BJ (cell line): ENCODE results near the gene MTF1. TPM values are rescaled to one million over a fixed set of nuclear protein-coding genes. Genes with fewer than 3 reads are reported as not detected.
A peak's percentile ranks its signal among the peaks of the same experiment; 100 is the strongest.

Experiments
- CTCF ChIA-PET: fragments of 350-600 bp; formaldehyde crosslinking; extraction: SDS; loops from one replicate; lab custom pipeline; 2021; ENCODE audit warnings: antibody characterized with exemption, inconsistent platforms; lab: Yijun Ruan, JAX
- POLR2A ChIA-PET: fragments of 300-600 bp; sonication (Branson Sonifier 250); formaldehyde crosslinking; extraction: SDS; loops from one replicate; lab custom pipeline; 2021; ENCODE audit warnings: antibody characterized with exemption; lab: Charles Lee
- DNase-seq: peaks from one replicate; pipeline ENCODE4 v3.0.0-alpha.2; 2011; ENCODE audit warnings: low read depth
- H3K27me3 ChIP-seq: 2 replicates; pipeline ENCODE4 v1.6.0; 2011; ENCODE audit warnings: low read length; ENCODE audit not compliant: control insufficient read depth, insufficient read depth
- H3K36me3 ChIP-seq: 2 replicates; pipeline ENCODE4 v1.5.1; 2011; ENCODE audit warnings: low read length; ENCODE audit not compliant: control insufficient read depth, insufficient read depth
- H3K4me3 ChIP-seq: 2 replicates; pipeline ENCODE4 v1.5.1; 2011; ENCODE audit warnings: low read depth, mild to moderate bottlenecking, control low read depth, low read length
- polyA plus RNA-seq: library from polyadenylated mRNA; depleted of rRNA; stranded (reverse); fragments of >200 nt; gene quantifications from 2 replicates; pipeline ENCODE4 v1.2.3, GENCODE V29; 2011
- TF ChIP-seq, protein P1 (sequence below): IDR thresholded peaks from 2 replicates; pipeline ENCODE4 v1.5.1; 2011; ENCODE audit warnings: low read depth, mild to moderate bottlenecking, control low read depth, inconsistent platforms, low read length, moderate library complexity; ENCODE audit not compliant: insufficient read depth

Gene MTF1
- polyA plus RNA-seq, 1 experiment = 6.9 TPM

DNA sequence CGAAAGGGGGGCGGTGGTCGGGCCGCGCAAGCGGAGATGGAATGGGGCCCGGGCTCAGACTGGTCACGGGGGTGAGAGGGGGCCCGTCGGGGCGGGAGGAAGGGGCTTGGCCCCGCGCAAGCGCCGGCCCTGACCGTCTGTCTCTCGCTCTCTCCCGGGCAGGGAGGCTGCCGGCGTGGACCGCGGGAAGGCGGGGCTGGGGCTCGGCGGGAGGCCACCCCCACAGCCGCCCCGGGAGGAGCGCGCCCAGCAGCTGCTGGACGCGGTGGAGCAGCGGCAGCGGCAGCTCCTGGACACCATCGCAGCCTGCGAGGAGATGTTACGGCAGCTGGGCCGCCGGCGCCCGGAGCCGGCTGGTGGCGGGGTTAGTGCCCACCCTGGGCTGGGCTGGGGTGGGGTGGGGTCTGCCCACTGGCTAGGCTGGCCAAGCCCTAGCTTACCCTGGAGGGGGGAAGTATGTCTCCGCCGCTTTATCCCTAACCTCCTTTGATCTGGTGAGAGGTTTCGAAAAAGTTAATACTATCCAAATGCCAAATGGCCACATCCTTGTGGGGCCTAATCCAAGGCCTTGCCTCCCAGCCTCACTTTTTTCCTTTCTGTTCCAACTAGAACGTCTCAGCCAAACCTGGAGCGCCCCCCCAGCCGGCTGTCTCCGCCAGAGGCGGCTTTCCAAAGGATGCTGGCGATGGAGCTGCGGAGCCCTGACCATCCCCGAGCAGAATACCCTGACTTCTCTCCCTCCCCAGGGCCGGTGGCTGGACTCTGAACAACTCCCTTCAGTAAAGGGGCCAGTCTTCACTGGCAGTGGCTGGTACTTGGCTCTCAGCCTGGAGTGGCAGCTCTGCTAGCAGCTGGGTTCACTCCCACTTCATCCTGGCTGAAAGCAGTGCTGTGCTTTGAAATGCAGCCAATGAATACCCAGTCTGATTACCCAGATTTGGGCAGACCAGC is 50.7 kb downstream of the MTF1 start:
- no peaks in the 10 kb centered on the region for H3K27me3 ChIP-seq
- H3K4me3 ChIP-seq = peak overlapping the region; percentile 68
- TF ChIP-seq, protein P1, sequence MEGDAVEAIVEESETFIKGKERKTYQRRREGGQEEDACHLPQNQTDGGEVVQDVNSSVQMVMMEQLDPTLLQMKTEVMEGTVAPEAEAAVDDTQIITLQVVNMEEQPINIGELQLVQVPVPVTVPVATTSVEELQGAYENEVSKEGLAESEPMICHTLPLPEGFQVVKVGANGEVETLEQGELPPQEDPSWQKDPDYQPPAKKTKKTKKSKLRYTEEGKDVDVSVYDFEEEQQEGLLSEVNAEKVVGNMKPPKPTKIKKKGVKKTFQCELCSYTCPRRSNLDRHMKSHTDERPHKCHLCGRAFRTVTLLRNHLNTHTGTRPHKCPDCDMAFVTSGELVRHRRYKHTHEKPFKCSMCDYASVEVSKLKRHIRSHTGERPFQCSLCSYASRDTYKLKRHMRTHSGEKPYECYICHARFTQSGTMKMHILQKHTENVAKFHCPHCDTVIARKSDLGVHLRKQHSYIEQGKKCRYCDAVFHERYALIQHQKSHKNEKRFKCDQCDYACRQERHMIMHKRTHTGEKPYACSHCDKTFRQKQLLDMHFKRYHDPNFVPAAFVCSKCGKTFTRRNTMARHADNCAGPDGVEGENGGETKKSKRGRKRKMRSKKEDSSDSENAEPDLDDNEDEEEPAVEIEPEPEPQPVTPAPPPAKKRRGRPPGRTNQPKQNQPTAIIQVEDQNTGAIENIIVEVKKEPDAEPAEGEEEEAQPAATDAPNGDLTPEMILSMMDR = peak; percentile 29; the same call in 1 of the 2 replicates
- POLR2A ChIA-PET = interaction anchor here (0.6 to 1.4 kb wide), 3 partner anchors 118 to 201 kb away, joined by 3 to 22 read pairs (median 10); a partner anchor contains a TSS
- CTCF ChIA-PET = interaction anchor here (0.6 to 1.7 kb wide), 6 partner anchors 10 to 188 kb away, joined by 3 to 8 read pairs (median 3); partner anchors contain the start of genes CDCA8 and MTF1
- DNase-seq = no peak
- H3K36me3 ChIP-seq = peaks cover 19% of the 10 kb centered on the region

DNA sequence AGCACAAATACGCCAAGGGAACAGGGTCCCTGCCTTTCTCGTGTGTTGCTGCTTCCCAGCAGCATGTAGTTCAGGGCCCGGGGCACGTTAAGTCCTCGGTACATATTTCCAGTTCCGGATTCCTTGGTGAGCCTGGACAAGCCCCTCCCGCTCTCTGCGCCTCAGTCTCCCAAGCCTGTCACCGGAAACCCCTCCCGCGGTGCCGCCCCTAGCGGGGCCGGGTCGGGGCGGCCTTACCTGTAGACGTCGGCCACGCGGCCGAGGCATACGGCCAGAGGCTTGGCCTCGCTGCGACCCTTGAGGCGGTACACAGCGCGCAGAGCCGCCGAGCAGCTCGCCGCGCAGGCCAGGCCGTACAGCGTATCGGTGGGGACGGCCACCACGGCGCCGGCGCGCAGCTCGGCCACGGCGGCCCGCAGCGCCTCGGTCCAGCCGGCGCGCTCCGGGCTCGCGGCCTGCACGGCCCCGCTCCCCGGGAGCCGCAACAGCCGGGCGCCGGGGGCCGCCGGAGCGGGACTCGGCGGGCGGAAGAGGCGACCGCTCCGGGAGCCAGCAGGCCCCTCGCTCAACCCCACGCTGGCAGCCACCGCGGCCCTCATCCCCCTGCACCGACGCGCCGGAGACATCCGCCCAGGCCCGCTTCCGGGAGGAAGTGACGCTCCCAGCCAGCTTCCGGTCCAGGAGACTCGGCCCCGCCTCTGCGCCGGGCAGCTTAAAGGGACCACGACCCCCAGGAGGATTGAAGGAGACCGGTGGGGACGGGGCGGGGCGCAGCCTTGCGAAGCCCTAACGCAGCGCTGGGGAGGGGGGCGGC is 51.6 kb downstream of the MTF1 start, which contains the start of the genes C1orf122 and YRDC:
Gene C1orf122 (plus strand): TSS at position 236 of the 814 bp plus-strand sequence. CDS start 615 bp downstream, outside the sequence.
Gene YRDC (minus strand): TSS at position 654 of the 814 bp plus-strand sequence. CDS start 28 bp downstream, at position 626.
- ChIA-PET CTCF (interaction anchor here (0.5 to 1.7 kb wide), 6 partner anchors 9 to 143 kb away, joined by 3 to 8 read pairs (median 3); partner anchors contain the start of genes CDCA8 and MTF1), POLR2A (interaction anchor here (0.5 to 1.4 kb wide), 6 partner anchors 10 to 200 kb away, joined by 3 to 22 read pairs (median 4); a partner anchor contains a TSS)
- no peak for DNase-seq
- Histone ChIP-seq H3K27me3 (no peaks in the 10 kb centered on the region), H3K36me3 (peaks cover 21% of the 10 kb centered on the region), H3K4me3 (peak within 1 kb of the TSS; percentile 68)
- TF ChIP-seq, protein P1 = no peak

DNA sequence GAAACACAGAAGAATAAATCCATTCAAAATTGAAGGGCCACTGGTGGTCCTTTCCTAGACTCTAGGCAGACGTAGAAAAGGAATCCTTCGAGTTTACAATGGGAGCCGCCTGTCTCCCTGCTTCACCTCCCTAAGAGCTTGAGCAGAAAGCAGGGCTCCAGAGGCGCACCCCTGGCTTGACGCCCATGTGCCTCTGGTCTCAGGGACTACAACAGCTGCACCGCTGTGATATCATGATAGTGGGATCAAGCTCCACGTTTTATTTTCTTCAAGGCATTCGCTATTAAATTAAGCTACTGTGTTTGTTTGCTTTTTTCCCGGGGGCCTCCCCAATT is 52.2 kb downstream of the MTF1 start:
- peak overlapping the region; percentile 68 for H3K4me3 ChIP-seq
- TF ChIP-seq, protein P1 = no peak
- ChIA-PET POLR2A (no interaction called here), CTCF (interaction anchor here (0.6 kb wide), 1 partner anchor 1571 kb away, joined by 3 read pairs; no protein-coding TSS in a partner anchor)
- H3K27me3 ChIP-seq = no peaks in the 10 kb centered on the region
- DNase-seq = no peak
- H3K36me3 ChIP-seq = peaks cover 19% of the 10 kb centered on the region

DNA sequence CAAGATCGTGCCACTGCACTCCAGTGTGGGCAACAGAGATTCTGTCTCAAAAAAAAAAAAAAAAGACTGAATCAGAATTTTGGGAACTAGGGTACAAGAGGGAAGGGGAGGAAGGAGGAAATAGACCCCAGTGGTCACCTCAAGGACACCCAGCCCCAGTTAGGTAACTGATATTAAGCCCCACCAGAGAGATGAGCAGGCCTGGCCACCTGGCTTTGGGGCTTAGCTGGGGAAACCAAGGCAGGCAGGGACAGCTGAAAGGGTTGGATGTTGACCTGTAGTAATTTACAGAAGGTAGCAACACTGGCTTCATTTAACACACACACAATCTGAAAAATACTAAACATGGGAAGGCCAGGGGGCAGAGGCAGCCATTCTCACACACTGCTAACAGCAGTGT is 57.0 kb downstream of the MTF1 start:
- TF ChIP-seq, protein P1 = no peak
- DNase-seq = no peak
- POLR2A ChIA-PET = no interaction called here
- no peaks in the 10 kb centered on the region for H3K27me3 ChIP-seq
- CTCF ChIA-PET = no interaction called here
- H3K4me3 ChIP-seq = no peak overlapping the region
- peaks cover 22% of the 10 kb centered on the region for H3K36me3 ChIP-seq
